C4-2B (cell line): Measurements from ENCODE around the gene CCSER1.

Experiments
- ZFX ChIP-seq: fragments of 450-650 bp; IDR thresholded peaks from 2 replicates; pipeline ENCODE4 v1.6.1; 2017
- TF ChIP-seq, protein P1 (sequence below): fragments of 450-650 bp; conservative IDR thresholded peaks from 2 replicates; pipeline ENCODE4 v1.5.1; 2017; ENCODE audit warnings: mild to moderate bottlenecking

DNA sequence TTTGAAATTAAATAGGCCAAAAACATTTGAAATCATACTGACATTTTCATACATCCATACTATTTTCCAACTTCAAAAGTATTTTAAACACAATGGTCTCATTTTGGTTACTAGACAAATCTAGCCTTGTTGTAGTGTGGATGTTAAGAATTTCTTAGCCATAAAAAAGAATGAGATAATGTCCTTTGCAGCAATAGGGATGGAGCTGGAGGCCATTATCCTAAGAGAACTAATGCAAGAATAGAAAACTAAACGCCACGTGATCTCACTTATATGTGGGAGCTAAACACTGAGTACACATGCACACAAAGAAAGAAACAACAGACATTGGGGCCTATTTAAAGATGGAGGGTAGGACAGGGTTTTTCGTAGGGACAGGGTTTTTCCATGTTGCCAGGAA lies 153.8 kb downstream of the CCSER1 start:
- TF ChIP-seq, protein P1, sequence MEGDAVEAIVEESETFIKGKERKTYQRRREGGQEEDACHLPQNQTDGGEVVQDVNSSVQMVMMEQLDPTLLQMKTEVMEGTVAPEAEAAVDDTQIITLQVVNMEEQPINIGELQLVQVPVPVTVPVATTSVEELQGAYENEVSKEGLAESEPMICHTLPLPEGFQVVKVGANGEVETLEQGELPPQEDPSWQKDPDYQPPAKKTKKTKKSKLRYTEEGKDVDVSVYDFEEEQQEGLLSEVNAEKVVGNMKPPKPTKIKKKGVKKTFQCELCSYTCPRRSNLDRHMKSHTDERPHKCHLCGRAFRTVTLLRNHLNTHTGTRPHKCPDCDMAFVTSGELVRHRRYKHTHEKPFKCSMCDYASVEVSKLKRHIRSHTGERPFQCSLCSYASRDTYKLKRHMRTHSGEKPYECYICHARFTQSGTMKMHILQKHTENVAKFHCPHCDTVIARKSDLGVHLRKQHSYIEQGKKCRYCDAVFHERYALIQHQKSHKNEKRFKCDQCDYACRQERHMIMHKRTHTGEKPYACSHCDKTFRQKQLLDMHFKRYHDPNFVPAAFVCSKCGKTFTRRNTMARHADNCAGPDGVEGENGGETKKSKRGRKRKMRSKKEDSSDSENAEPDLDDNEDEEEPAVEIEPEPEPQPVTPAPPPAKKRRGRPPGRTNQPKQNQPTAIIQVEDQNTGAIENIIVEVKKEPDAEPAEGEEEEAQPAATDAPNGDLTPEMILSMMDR = no peak
- TF ChIP-seq ZFX = no peak
